GM18873 (cell line): ENCODE measurements around the gene KASH5.
"Not testable (repeated sequence)": the region's sequence is repeated elsewhere in the genome, so short reads cannot be mapped to it uniquely, and the experiment has no call there.

ENCODE experiments used
- ATAC-seq: cut with Tn5 transposase; IDR thresholded peaks from one replicate; pipeline ENCODE4 v1.9.1; 2021; ENCODE audit warnings: mild to moderate bottlenecking, moderate library complexity, moderate number of reproducible peaks; ENCODE audit not compliant: unreplicated experiment, low FRiP score

Gene KASH5

GRCh38 chr19:49434907-49435583 lies 47.0 kb downstream of the KASH5 start:
- no peak for ATAC-seq

- no peak for ATAC-seq
These were observed 47.6 kb downstream of the KASH5 start for GRCh38 chr19:49435670-49436069.

GRCh38 chr19:49436381-49437017 lies 48.5 kb downstream of the KASH5 start:
- no peak for ATAC-seq

- ATAC-seq, result no peak
These were observed 49.2 kb downstream of the KASH5 start for GRCh38 chr19:49437231-49437630.

GRCh38 chr19:49438261-49438660 lies 50.2 kb downstream of the KASH5 start:
- no peak for ATAC-seq

GRCh38 chr19:49439836-49440235 lies 51.8 kb downstream of the KASH5 start:
- no peak for ATAC-seq

- no peak for ATAC-seq
These were observed 52.6 kb downstream of the KASH5 start for GRCh38 chr19:49440439-49441209.

- ATAC-seq, result no peak
These were observed 53.3 kb downstream of the KASH5 start, which contains the start of gene SLC17A7 for GRCh38 chr19:49441210-49441959. SLC17A7 (minus strand) TSS chr19:49441527; CDS start chr19:49441379, 148 bp downstream.

GRCh38 chr19:49441960-49442350 lies 53.9 kb downstream of the KASH5 start:
- no peak for ATAC-seq

GRCh38 chr19:49442354-49442753 lies 54.3 kb downstream of the KASH5 start:
- no peak for ATAC-seq

- ATAC-seq, result no peak
These were observed 54.8 kb downstream of the KASH5 start for GRCh38 chr19:49442771-49443365.

GRCh38 chr19:49443366-49444099 lies 55.5 kb downstream of the KASH5 start:
- ATAC-seq, result peak; percentile 78

GRCh38 chr19:49444100-49444700 lies 56.2 kb downstream of the KASH5 start:
- not testable (repeated sequence) for ATAC-seq

GRCh38 chr19:49445997-49446396 lies 57.9 kb downstream of the KASH5 start:
- ATAC-seq, result no peak

GRCh38 chr19:49447485-49448431 lies 59.7 kb downstream of the KASH5 start:
- no peak for ATAC-seq

- ATAC-seq, result no peak
These were observed 60.4 kb downstream of the KASH5 start for GRCh38 chr19:49448432-49448786.

GRCh38 chr19:49450405-49450804 lies 62.4 kb downstream of the KASH5 start:
- no peak for ATAC-seq
